Neural cell (in vitro differentiated cells): ENCODE results near the gene NF1. TPM values are rescaled to one million over a fixed set of nuclear protein-coding genes. Genes with fewer than 3 reads are reported as not detected.

Experiments
- H2AFZ ChIP-seq: fragments of 200-600, 300-800 bp; sonication (generic), shearing (Covaris generic); 2 replicates; pipeline ENCODE4 v1.6.0; 2014; ENCODE audit warnings: low read depth, mild to moderate bottlenecking, antibody characterized with exemption, low read length, moderate library complexity
- H3F3A ChIP-seq: fragments of 200-600 bp; shearing (Covaris generic); 2 replicates; pipeline ENCODE4 v1.6.1; 2016; ENCODE audit warnings: mild to moderate bottlenecking, moderate library complexity, mixed read lengths, antibody characterized with exemption, low read length; ENCODE audit not compliant: insufficient read depth, poor library complexity, severe bottlenecking
- H3K27ac ChIP-seq: fragments of 200-600, 300-800 bp; sonication (generic), shearing (Covaris generic); 2 replicates; pipeline ENCODE4 v1.5.1; 2014; ENCODE audit warnings: mild to moderate bottlenecking, low read length, moderate library complexity
- H3K27me3 ChIP-seq: fragments of 300-800, 200-600 bp; sonication (generic), shearing (Covaris generic); 2 replicates; pipeline ENCODE4 v1.6.0; 2014; ENCODE audit warnings: mild to moderate bottlenecking, low read depth, low read length, moderate library complexity; ENCODE audit not compliant: insufficient read depth
- H3K36me3 ChIP-seq: fragments of 300-800, 200-600 bp; sonication (generic), shearing (Covaris generic); 2 replicates; pipeline ENCODE4 v1.5.1; 2014; ENCODE audit warnings: mild to moderate bottlenecking, antibody characterized with exemption, low read length, moderate library complexity; ENCODE audit not compliant: insufficient read depth
- H3K4me2 ChIP-seq: fragments of 300-800, 200-600 bp; sonication (generic), shearing (Covaris generic); 2 replicates; pipeline ENCODE4 v1.6.0; 2014; ENCODE audit warnings: mild to moderate bottlenecking, low read length
- H3K4me3 ChIP-seq: fragments of 300-800, 200-600 bp; sonication (generic), shearing (Covaris generic); 2 replicates; pipeline ENCODE4 v1.5.1; 2014; ENCODE audit warnings: mild to moderate bottlenecking, low read length, moderate library complexity
- H3K79me2 ChIP-seq: fragments of 200-600 bp; shearing (Covaris generic); replicated peaks from 2 replicates; pipeline ENCODE4 v1.6.0; 2014; ENCODE audit warnings: mild to moderate bottlenecking, low read length, moderate library complexity; ENCODE audit not compliant: insufficient read depth
- H3K9ac ChIP-seq: fragments of 300-800, 200-600 bp; sonication (generic), shearing (Covaris generic); 2 replicates; pipeline ENCODE4 v1.6.1; 2016; ENCODE audit warnings: mild to moderate bottlenecking, low read length, mixed read lengths
- H3K9me2 ChIP-seq: fragments of 200-600 bp; shearing (Covaris generic); 2 replicates; pipeline ENCODE4 v1.6.1; 2016; ENCODE audit warnings: mild to moderate bottlenecking, low read length, mixed read lengths; ENCODE audit not compliant: insufficient read depth
- H3K9me3 ChIP-seq: fragments of 200-600, 300-800 bp; sonication (generic), shearing (Covaris generic); 2 replicates; pipeline ENCODE4 v1.6.1; 2016; ENCODE audit warnings: mild to moderate bottlenecking, mixed run types, low read length, moderate library complexity, mixed read lengths
- H4K20me1 ChIP-seq: fragments of 200-600 bp; shearing (Covaris generic); 2 replicates; pipeline ENCODE4 v1.6.1; 2016; ENCODE audit warnings: mild to moderate bottlenecking, mixed run types; ENCODE audit not compliant: insufficient read depth
- EP300 ChIP-seq: fragments of 450-650 bp; conservative IDR thresholded peaks from 2 replicates; pipeline ENCODE4 v1.6.1; 2014; ENCODE audit warnings: antibody characterized with exemption, mild to moderate bottlenecking, moderate library complexity; ENCODE audit not compliant: poor library complexity, severe bottlenecking
- EZH2 ChIP-seq: fragments of 200-600, 300-800 bp; shearing (Covaris generic), sonication (generic); IDR thresholded peaks from 2 replicates; pipeline ENCODE4 v1.6.1; 2014; ENCODE audit warnings: antibody characterized with exemption, low read length, borderline replicate concordance, mild to moderate bottlenecking; ENCODE audit not compliant: insufficient read depth, poor library complexity, severe bottlenecking
- MXI1 ChIP-seq: fragments of 450-650 bp; conservative IDR thresholded peaks from 2 replicates; pipeline ENCODE4 v1.6.1; 2014; ENCODE audit warnings: antibody characterized with exemption, mild to moderate bottlenecking; ENCODE audit not compliant: poor library complexity, severe bottlenecking
- POLR2AphosphoS5 ChIP-seq: IDR thresholded peaks from 2 replicates; pipeline ENCODE4 v1.6.1; 2012
- RAD21 ChIP-seq: fragments of 450-650 bp; conservative IDR thresholded peaks from 2 replicates; pipeline ENCODE4 v1.6.1; 2014; ENCODE audit warnings: antibody characterized with exemption, mild to moderate bottlenecking, moderate library complexity
- SMC3 ChIP-seq: fragments of 450-650 bp; conservative IDR thresholded peaks from 2 replicates; pipeline ENCODE4 v1.6.1; 2014; ENCODE audit warnings: antibody characterized with exemption, mild to moderate bottlenecking, moderate library complexity; ENCODE audit not compliant: poor library complexity
- TAF1 ChIP-seq: IDR thresholded peaks from 2 replicates; pipeline ENCODE4 v1.6.1; 2012; ENCODE audit warnings: low read depth
- polyA plus RNA-seq: library from polyadenylated mRNA; depleted of rRNA; stranded (reverse); fragments of >200 nt; gene quantifications from 2 replicates; pipeline ENCODE4 v1.2.3, GENCODE V29; 2014
- TF ChIP-seq, protein P1 (sequence below): fragments of 450-650 bp; IDR thresholded peaks from 2 replicates; pipeline ENCODE4 v1.5.1; 2014; ENCODE audit warnings: antibody characterized with exemption, mild to moderate bottlenecking, moderate library complexity; ENCODE audit not compliant: poor library complexity, severe bottlenecking
- TF ChIP-seq, protein P2 (sequence below): IDR thresholded peaks from 2 replicates; pipeline ENCODE4 v1.6.1; 2012; ENCODE audit warnings: borderline replicate concordance

The NF1 gene
- polyA plus RNA-seq, 1 donor from 2014 or later = 22.4 TPM

DNA sequence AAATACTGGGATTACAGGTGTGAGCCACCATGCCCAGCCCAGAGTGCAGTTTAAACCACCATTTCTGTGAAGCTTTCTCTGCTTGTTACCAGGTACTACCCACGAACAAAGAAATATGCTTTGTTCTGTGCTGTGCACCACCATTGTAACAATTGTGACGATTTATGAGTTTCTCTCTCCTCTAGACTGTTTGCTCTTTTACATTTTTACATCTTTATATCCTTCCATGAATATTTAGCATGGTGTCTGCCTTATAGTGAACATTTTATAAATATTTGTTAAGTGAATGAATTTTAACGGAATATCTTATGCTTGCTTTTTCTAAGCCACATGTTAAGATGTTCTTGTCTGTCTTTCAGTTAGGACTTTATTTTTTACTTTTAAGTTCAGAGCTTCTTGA lies 141.9 kb downstream of the NF1 start:
- no peaks in the 10 kb centered on the region for H3K27me3 ChIP-seq
- no peaks in the 10 kb centered on the region for H3K9me3 ChIP-seq
- no peaks in the 10 kb centered on the region for H3K9me2 ChIP-seq
- H3K9ac ChIP-seq = no peak overlapping the region
- H3K27ac ChIP-seq = no peak overlapping the region
- no peak overlapping the region for H3K4me2 ChIP-seq
- no peaks in the 10 kb centered on the region for H3F3A ChIP-seq
- H3K79me2 ChIP-seq = no peaks in the 10 kb centered on the region
- peaks cover 11% of the 10 kb centered on the region for H3K36me3 ChIP-seq
- H2AFZ ChIP-seq = no peak overlapping the region
- TF ChIP-seq EP300 = no peak
- no peak for TF ChIP-seq SMC3
- TF ChIP-seq POLR2AphosphoS5 = no peak
- no peak for TF ChIP-seq RAD21
- TF ChIP-seq TAF1 = no peak
- TF ChIP-seq EZH2 = no peak
- TF ChIP-seq, protein P1, sequence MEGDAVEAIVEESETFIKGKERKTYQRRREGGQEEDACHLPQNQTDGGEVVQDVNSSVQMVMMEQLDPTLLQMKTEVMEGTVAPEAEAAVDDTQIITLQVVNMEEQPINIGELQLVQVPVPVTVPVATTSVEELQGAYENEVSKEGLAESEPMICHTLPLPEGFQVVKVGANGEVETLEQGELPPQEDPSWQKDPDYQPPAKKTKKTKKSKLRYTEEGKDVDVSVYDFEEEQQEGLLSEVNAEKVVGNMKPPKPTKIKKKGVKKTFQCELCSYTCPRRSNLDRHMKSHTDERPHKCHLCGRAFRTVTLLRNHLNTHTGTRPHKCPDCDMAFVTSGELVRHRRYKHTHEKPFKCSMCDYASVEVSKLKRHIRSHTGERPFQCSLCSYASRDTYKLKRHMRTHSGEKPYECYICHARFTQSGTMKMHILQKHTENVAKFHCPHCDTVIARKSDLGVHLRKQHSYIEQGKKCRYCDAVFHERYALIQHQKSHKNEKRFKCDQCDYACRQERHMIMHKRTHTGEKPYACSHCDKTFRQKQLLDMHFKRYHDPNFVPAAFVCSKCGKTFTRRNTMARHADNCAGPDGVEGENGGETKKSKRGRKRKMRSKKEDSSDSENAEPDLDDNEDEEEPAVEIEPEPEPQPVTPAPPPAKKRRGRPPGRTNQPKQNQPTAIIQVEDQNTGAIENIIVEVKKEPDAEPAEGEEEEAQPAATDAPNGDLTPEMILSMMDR = no peak
- TF ChIP-seq, protein P2, sequence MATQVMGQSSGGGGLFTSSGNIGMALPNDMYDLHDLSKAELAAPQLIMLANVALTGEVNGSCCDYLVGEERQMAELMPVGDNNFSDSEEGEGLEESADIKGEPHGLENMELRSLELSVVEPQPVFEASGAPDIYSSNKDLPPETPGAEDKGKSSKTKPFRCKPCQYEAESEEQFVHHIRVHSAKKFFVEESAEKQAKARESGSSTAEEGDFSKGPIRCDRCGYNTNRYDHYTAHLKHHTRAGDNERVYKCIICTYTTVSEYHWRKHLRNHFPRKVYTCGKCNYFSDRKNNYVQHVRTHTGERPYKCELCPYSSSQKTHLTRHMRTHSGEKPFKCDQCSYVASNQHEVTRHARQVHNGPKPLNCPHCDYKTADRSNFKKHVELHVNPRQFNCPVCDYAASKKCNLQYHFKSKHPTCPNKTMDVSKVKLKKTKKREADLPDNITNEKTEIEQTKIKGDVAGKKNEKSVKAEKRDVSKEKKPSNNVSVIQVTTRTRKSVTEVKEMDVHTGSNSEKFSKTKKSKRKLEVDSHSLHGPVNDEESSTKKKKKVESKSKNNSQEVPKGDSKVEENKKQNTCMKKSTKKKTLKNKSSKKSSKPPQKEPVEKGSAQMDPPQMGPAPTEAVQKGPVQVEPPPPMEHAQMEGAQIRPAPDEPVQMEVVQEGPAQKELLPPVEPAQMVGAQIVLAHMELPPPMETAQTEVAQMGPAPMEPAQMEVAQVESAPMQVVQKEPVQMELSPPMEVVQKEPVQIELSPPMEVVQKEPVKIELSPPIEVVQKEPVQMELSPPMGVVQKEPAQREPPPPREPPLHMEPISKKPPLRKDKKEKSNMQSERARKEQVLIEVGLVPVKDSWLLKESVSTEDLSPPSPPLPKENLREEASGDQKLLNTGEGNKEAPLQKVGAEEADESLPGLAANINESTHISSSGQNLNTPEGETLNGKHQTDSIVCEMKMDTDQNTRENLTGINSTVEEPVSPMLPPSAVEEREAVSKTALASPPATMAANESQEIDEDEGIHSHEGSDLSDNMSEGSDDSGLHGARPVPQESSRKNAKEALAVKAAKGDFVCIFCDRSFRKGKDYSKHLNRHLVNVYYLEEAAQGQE = no peak
- TF ChIP-seq MXI1 = no peak
- H4K20me1 ChIP-seq = no peaks in the 10 kb centered on the region
- H3K4me3 ChIP-seq = no peak overlapping the region

DNA sequence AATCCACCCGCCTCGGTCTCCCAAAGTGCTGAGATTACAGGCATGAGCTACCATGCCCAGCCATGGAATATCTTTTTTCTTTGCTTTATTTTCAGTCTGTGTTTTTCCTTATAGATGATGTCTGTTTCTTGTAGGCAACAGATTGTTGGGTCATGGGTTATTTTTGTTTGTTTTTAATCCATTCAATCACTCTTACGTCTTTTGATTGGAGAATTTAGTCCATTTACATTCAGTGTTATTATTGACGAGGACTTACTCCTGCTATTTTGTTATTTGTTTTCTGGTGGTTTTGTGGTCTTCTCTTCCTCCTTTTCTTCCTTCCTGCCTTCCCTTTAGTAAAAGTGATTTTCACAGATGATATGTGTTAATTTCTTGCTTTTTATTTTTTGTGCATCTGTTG lies 146.3 kb downstream of the NF1 start:
- no peaks in the 10 kb centered on the region for H3K36me3 ChIP-seq
- no peaks in the 10 kb centered on the region for H3K9me2 ChIP-seq
- no peak overlapping the region for H3K4me2 ChIP-seq
- H3F3A ChIP-seq = no peaks in the 10 kb centered on the region
- no peaks in the 10 kb centered on the region for H4K20me1 ChIP-seq
- H3K4me3 ChIP-seq = no peak overlapping the region
- no peaks in the 10 kb centered on the region for H3K9me3 ChIP-seq
- no peak overlapping the region for H3K9ac ChIP-seq
- no peak overlapping the region for H3K27ac ChIP-seq
- TF ChIP-seq POLR2AphosphoS5 (no peak), RAD21 (no peak), EZH2 (no peak), SMC3 (no peak), EP300 (no peak), TAF1 (no peak), MXI1 (no peak)
- TF ChIP-seq, protein P1 = no peak
- TF ChIP-seq, protein P2 = no peak
- no peak overlapping the region for H2AFZ ChIP-seq
- no peaks in the 10 kb centered on the region for H3K27me3 ChIP-seq
- H3K79me2 ChIP-seq = no peaks in the 10 kb centered on the region
